Type B pancreatic cell (in vitro differentiated cells): ENCODE measurements around the gene NCAM1. TPM values are rescaled to one million over a fixed set of nuclear protein-coding genes. Genes with fewer than 3 reads are reported as not detected.

Experiments used
- DNase-seq: peaks from one replicate; pipeline ENCODE4 v3.0.0; 2021; ENCODE audit warnings: mixed read lengths; ENCODE audit not compliant: unreplicated experiment; ENCODE audit errors: extremely low spot score
- H3K27ac Mint-ChIP-seq: 2 replicates; pipeline ENCODE4 v1.8.0; 2021; ENCODE audit warnings: mild to moderate bottlenecking, mixed read lengths
- H3K27me3 Mint-ChIP-seq: 2 replicates; pipeline ENCODE4 v1.8.0; 2021; ENCODE audit warnings: mixed read lengths
- H3K36me3 Mint-ChIP-seq: 2 replicates; pipeline ENCODE4 v1.8.0; 2021; ENCODE audit warnings: mixed read lengths
- H3K4me1 Mint-ChIP-seq: one replicate; pipeline ENCODE4 v1.8.0; 2021; ENCODE audit warnings: mixed read lengths; ENCODE audit not compliant: unreplicated experiment
- H3K4me3 Mint-ChIP-seq: 2 replicates; pipeline ENCODE4 v1.8.0; 2021; ENCODE audit warnings: mild to moderate bottlenecking, mixed read lengths
- H3K9me3 Mint-ChIP-seq: 2 replicates; pipeline ENCODE4 v1.8.0; 2021; ENCODE audit warnings: mixed read lengths
- CTCF ChIP-seq: fragments of 200-600 bp; sonication (generic); conservative IDR thresholded peaks from 2 replicates; pipeline ENCODE4 v1.5.0; 2021; ENCODE audit warnings: antibody characterized with exemption, mild to moderate bottlenecking
- total RNA-seq: library from RNA; stranded (reverse); gene quantifications from 2 replicates; pipeline ENCODE4 v1.2.1, GENCODE V29; 2021; ENCODE audit warnings: low replicate concordance

The NCAM1 gene
- total RNA-seq, 1 donor from 2014 or later, result 106 TPM

DNA sequence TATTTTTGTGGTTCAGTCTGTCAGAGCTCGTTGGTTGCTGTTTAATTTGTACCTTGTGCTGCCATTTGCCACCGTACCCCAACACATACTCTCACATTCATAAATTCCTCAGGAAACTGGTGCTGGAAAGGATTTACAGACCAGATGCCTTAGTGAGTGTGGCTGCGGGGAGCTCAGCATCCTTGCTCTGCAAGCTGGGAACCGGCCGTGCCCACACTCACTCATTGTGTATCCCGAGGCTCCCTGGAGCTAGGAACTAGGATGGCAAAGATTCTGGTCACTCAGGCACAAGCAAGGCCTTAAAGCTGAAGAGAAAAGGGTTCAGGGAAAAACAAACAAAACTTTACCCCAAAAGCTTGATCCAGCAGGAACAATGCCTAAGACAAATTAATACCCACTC lies 288.6 kb downstream of the NCAM1 start:
- Mint-ChIP-seq H3K9me3 (no peaks in the 10 kb centered on the region), H3K27ac (no peak overlapping the region), H3K36me3 (peaks cover 20% of the 10 kb centered on the region), H3K4me3 (no peak overlapping the region), H3K4me1 (peaks cover 48% of the 10 kb centered on the region), H3K27me3 (peaks cover 13% of the 10 kb centered on the region)
- no peak for TF ChIP-seq CTCF
- DNase-seq, result no peak

GRCh38 chr11:113251281-113251680 lies 290.1 kb downstream of the NCAM1 start:
- Mint-ChIP-seq H3K27me3 (peaks cover 13% of the 10 kb centered on the region), H3K4me1 (peaks cover 49% of the 10 kb centered on the region), H3K4me3 (no peak overlapping the region), H3K27ac (no peak overlapping the region), H3K36me3 (peaks cover 17% of the 10 kb centered on the region), H3K9me3 (no peaks in the 10 kb centered on the region)
- no peak for TF ChIP-seq CTCF
- no peak for DNase-seq

GRCh38 chr11:113253406-113253805 lies 292.2 kb downstream of the NCAM1 start:
- peaks cover 4% of the 10 kb centered on the region for H3K36me3 Mint-ChIP-seq
- H3K9me3 Mint-ChIP-seq, result no peaks in the 10 kb centered on the region
- H3K27me3 Mint-ChIP-seq, result peaks cover 13% of the 10 kb centered on the region
- no peak for TF ChIP-seq CTCF
- no peak overlapping the region for H3K4me3 Mint-ChIP-seq
- DNase-seq, result no peak
- H3K27ac Mint-ChIP-seq, result no peak overlapping the region
- peaks cover 30% of the 10 kb centered on the region for H3K4me1 Mint-ChIP-seq

- no peak for DNase-seq
- peaks cover 22% of the 10 kb centered on the region for H3K4me1 Mint-ChIP-seq
- no peak overlapping the region for H3K4me3 Mint-ChIP-seq
- no peak overlapping the region for H3K27ac Mint-ChIP-seq
- H3K9me3 Mint-ChIP-seq, result no peaks in the 10 kb centered on the region
- TF ChIP-seq CTCF, result no peak
- peaks cover 13% of the 10 kb centered on the region for H3K27me3 Mint-ChIP-seq
- peaks cover 9% of the 10 kb centered on the region for H3K36me3 Mint-ChIP-seq
Measured at GRCh38 chr11:113255096-113255495, 293.9 kb downstream of the NCAM1 start.

- H3K9me3 Mint-ChIP-seq, result no peaks in the 10 kb centered on the region
- H3K36me3 Mint-ChIP-seq, result peaks cover 11% of the 10 kb centered on the region
- DNase-seq, result no peak
- no peak overlapping the region for H3K4me3 Mint-ChIP-seq
- H3K4me1 Mint-ChIP-seq, result peaks cover 22% of the 10 kb centered on the region
- no peak overlapping the region for H3K27ac Mint-ChIP-seq
- peaks cover 9% of the 10 kb centered on the region for H3K27me3 Mint-ChIP-seq
- no peak for TF ChIP-seq CTCF
Measured at GRCh38 chr11:113255741-113256140, 294.5 kb downstream of the NCAM1 start.
